HFFc6 (cell line): ENCODE data around the gene ARHGEF37. TPM values are rescaled to one million over a fixed set of nuclear protein-coding genes. Genes with fewer than 3 reads are reported as not detected.

Source experiments
- DNase-seq: peaks from one replicate; pipeline ENCODE4 v3.0.0-alpha.2; 2018
- H3K27ac Mint-ChIP-seq: 2 replicates; pipeline ENCODE4 v1.8.0; 2020; ENCODE audit warnings: mild to moderate bottlenecking, mixed read lengths
- H3K27me3 Mint-ChIP-seq: 2 replicates; pipeline ENCODE4 v1.8.0; 2021; ENCODE audit warnings: mild to moderate bottlenecking, moderate library complexity, mixed read lengths; ENCODE audit not compliant: insufficient read depth
- H3K36me3 Mint-ChIP-seq: 2 replicates; pipeline ENCODE4 v1.8.0; 2021; ENCODE audit warnings: low read depth, mixed read lengths
- H3K4me1 Mint-ChIP-seq: 2 replicates; pipeline ENCODE4 v1.8.0; 2020; ENCODE audit warnings: low read depth, mixed read lengths
- H3K4me3 Mint-ChIP-seq: 2 replicates; pipeline ENCODE4 v1.8.0; 2020; ENCODE audit warnings: mild to moderate bottlenecking, moderate library complexity, mixed read lengths
- H3K9me3 Mint-ChIP-seq: 2 replicates; pipeline ENCODE4 v1.8.0; 2020; ENCODE audit warnings: mild to moderate bottlenecking, mixed read lengths
- total RNA-seq, 6 experiments: library from RNA; stranded (reverse); fragmentation: NEBNext Ultra II Directional; extraction: Animal tissue kit (Norgen Biotek cat#: 25700); gene quantifications; 2 replicates in 1 of 6; 3 replicates in 5 of 6; pipeline ENCODE4 v1.2.3, GENCODE V29; 2021
- TF ChIP-seq, protein P1 (sequence below): fragments of 200-600 bp; sonication (generic); IDR thresholded peaks from 2 replicates; pipeline ENCODE4 v1.5.0; 2021; ENCODE audit warnings: antibody characterized with exemption, mild to moderate bottlenecking

ARHGEF37 gene
- total RNA-seq, 6 experiments from 2014 or later = 0.31 to 0.81 (median 0.38) TPM

DNA sequence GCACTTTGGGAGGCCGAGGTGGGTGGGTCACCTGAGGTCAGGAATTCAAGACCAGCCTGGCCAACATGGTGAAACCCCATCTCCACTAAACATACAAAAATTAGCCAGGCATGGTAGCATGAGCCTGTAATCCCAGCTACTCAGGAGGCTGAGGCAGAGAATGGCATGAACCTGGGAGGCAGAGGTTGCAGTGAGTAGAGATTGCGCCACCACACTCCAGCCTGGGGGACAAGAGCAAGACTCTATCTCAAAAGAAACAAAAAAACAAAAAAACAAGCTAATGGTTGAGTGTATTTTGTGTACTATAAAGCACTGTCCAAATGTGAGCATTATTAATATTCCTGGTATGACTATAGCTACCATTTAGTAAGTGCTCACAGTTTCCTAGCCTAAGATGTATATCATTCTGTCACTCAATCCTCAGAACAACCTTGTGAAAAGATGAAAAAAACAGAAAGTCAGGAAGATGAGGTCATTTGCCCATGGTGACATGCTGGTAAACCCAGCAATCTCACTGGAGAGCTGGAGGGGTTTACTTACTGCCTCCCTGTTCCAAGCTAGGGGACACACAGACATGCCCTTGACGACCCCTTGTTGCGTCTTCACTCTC is 27.7 kb downstream of the ARHGEF37 start:
- DNase-seq = no peak
- no peaks in the 10 kb centered on the region for H3K27me3 Mint-ChIP-seq
- H3K4me1 Mint-ChIP-seq = peaks cover 29% of the 10 kb centered on the region
- H3K27ac Mint-ChIP-seq = no peak overlapping the region
- H3K4me3 Mint-ChIP-seq = no peak overlapping the region
- peaks cover 11% of the 10 kb centered on the region for H3K36me3 Mint-ChIP-seq
- TF ChIP-seq, protein P1, sequence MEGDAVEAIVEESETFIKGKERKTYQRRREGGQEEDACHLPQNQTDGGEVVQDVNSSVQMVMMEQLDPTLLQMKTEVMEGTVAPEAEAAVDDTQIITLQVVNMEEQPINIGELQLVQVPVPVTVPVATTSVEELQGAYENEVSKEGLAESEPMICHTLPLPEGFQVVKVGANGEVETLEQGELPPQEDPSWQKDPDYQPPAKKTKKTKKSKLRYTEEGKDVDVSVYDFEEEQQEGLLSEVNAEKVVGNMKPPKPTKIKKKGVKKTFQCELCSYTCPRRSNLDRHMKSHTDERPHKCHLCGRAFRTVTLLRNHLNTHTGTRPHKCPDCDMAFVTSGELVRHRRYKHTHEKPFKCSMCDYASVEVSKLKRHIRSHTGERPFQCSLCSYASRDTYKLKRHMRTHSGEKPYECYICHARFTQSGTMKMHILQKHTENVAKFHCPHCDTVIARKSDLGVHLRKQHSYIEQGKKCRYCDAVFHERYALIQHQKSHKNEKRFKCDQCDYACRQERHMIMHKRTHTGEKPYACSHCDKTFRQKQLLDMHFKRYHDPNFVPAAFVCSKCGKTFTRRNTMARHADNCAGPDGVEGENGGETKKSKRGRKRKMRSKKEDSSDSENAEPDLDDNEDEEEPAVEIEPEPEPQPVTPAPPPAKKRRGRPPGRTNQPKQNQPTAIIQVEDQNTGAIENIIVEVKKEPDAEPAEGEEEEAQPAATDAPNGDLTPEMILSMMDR = no peak
- H3K9me3 Mint-ChIP-seq = peaks cover 5% of the 10 kb centered on the region; the same call in 1 of the 2 replicates

DNA sequence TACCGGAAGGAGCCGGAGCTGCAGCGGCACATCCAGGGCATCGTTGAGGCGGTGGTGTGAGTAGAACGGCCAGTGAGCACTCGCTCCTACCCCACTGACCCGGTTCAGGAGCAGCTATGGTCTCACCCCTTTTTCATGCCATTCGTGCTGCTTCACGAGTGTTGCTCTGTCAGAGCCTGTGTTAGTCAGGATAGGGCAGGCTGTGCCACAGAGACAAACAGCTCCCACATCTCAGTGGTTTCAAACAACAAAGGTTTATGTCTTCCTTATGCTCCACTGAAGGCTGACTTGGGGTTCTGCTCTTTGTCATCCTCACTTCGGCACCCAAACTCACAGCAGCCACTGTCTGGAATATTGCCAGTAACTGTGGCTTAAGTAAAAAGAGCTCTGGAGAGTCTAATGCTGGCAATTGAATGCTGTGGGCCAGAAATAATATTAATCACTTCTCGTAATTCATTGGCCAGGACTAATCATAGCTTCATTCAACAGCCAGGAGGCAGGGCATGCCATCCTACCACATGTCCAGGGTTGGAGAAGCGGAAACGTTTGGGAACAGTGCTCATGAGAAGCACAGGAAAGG is 28.4 kb downstream of the ARHGEF37 start:
- Mint-ChIP-seq H3K9me3 (peaks cover 5% of the 10 kb centered on the region; the same call in 1 of the 2 replicates), H3K27me3 (no peaks in the 10 kb centered on the region), H3K36me3 (peaks cover 11% of the 10 kb centered on the region), H3K4me3 (no peak overlapping the region), H3K27ac (no peak overlapping the region), H3K4me1 (peaks cover 29% of the 10 kb centered on the region)
- no peak for DNase-seq
- TF ChIP-seq, protein P1 = no peak

DNA sequence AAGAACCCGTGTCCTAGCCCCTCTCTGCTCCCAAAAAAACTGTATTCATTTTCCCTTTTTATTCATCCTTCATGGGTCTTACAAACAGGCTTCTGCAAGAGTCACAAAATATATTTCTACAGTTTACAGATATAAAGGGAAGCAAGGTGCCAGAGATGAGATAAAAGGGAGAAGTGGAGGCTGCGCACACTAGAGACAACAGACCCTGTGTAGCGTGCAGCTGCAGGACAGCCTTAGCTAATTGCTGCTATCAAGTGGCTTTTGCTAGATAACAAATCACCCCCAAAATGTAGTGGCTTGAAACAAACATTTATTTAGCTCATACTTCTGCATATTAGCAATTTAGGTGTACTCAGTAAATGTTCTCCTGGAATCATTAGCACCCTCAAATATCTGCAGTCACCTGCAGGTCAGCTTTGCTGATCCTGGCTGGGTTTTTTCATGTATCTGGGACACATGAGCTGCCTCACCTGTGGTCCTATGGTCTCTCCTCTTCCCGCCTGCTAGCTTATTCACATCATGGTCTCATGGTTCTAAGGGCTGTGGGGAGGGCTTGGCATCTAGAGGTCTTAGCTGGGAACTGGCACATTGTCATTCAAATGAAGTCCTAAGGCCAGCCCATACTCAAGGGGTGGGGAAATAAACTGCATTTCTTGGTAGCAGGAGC is 29.4 kb downstream of the ARHGEF37 start:
- no peak overlapping the region for H3K27ac Mint-ChIP-seq
- no peak for DNase-seq
- H3K36me3 Mint-ChIP-seq = peaks cover 11% of the 10 kb centered on the region
- no peaks in the 10 kb centered on the region for H3K27me3 Mint-ChIP-seq
- peaks cover 5% of the 10 kb centered on the region; the same call in 1 of the 2 replicates for H3K9me3 Mint-ChIP-seq
- H3K4me1 Mint-ChIP-seq = peaks cover 24% of the 10 kb centered on the region
- TF ChIP-seq, protein P1 = no peak
- H3K4me3 Mint-ChIP-seq = no peak overlapping the region

DNA sequence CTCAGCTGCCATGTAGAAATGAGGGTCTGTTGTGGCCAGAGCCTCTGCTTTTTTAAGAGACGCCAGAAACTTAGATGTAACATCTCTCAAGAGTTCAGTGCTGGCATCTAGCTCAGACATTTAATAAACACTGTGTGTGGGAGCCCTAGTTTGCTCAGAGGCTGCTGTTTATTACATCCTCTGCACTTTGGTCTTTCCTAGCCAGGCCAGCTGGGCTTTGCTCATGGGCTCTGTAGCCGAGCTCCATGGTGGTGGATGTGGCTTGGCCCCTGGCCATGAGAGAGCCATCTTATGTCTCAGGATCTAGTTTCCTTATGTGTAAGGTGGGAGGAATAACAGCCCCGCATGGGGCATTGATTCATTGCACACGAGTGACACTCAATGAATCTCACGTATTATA is 30.0 kb downstream of the ARHGEF37 start:
- no peak overlapping the region for H3K4me3 Mint-ChIP-seq
- peaks cover 11% of the 10 kb centered on the region for H3K36me3 Mint-ChIP-seq
- H3K4me1 Mint-ChIP-seq = peaks cover 22% of the 10 kb centered on the region
- TF ChIP-seq, protein P1 = no peak
- peak overlapping the region; percentile 9; the same call in 1 of the 2 replicates for H3K27ac Mint-ChIP-seq
- DNase-seq = peak; percentile 19
- H3K9me3 Mint-ChIP-seq = peaks cover 5% of the 10 kb centered on the region; the same call in 1 of the 2 replicates
- no peaks in the 10 kb centered on the region for H3K27me3 Mint-ChIP-seq

DNA sequence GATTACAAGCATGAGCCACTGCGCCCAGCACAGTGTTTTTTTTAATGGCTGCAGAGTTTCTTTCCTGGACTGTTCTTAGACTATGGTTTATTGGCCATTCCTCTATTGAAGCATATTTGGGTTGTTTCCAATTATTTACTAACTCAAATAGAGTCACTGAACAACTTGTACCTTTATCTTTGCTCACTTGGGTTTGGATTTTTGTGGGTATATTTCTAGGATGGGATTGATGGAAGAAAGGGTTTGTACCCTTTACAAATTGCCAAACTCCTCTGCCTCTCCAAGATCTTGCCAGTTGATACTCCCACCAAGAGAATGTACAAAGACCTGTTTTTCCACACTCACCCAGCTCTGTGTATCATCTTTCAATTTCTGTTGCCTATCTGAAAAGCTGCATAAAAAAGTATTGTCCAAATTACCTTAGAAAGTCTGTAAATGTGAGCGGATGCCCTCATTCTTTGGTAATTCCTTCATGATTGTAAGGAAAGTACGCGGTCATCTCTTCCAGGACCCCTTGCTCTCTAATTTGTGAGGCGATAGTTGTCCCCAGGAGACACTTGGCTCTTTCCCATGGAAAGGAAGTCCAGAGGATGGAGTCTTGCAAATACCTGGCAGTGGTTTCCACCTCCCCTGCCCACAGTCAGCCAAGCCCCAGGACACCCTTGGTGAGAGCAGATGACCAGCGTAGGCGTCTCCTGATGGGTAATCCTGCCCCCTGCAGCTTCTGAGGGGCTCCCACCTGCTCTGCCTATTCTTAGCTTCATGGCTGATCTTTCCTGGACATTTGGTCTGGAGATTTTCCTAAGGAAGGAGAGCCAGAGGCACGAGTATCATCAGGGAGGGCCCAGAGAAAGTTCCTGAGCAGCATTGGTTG is 33.0 kb downstream of the ARHGEF37 start:
- no peak for DNase-seq
- TF ChIP-seq, protein P1 = no peak
- no peak overlapping the region for H3K27ac Mint-ChIP-seq
- H3K4me1 Mint-ChIP-seq = peaks cover 26% of the 10 kb centered on the region
- H3K4me3 Mint-ChIP-seq = no peak overlapping the region
- no peaks in the 10 kb centered on the region for H3K27me3 Mint-ChIP-seq
- H3K36me3 Mint-ChIP-seq = peaks cover 8% of the 10 kb centered on the region
- H3K9me3 Mint-ChIP-seq = peaks cover 1% of the 10 kb centered on the region; the same call in 1 of the 2 replicates
